Endothelial cell of umbilical vein (primary cell): ENCODE measurements around the gene LYRM4.

Experiments
- CTCF ChIP-seq, 2 donors: IDR thresholded peaks; 1 replicate in 1 of 2; 2 replicates in 1 of 2; pipeline ENCODE4 v1.5.1; 2011; ENCODE audit warnings: low read length in 2 of 2, mild to moderate bottlenecking in 2 of 2, moderate library complexity in 2 of 2, control low read depth in 1 of 2, inconsistent platforms in 1 of 2, low read depth in 1 of 2; ENCODE audit not compliant: insufficient read depth in 1 of 2; ENCODE audit errors: extremely low read depth in 1 of 2
- JUN ChIP-seq: IDR thresholded peaks from 2 replicates; pipeline ENCODE4 v1.6.1; 2011; ENCODE audit warnings: borderline replicate concordance, low read depth; ENCODE audit not compliant: insufficient read length, insufficient read depth
- POLR2A ChIP-seq: IDR thresholded peaks from 2 replicates; pipeline ENCODE4 v1.6.1; 2012; ENCODE audit warnings: low read depth, mild to moderate bottlenecking, control low read depth, low read length
- POLR2AphosphoS5 ChIP-seq: IDR thresholded peaks from 2 replicates; pipeline ENCODE4 v1.6.1; 2012; ENCODE audit warnings: low read depth, mild to moderate bottlenecking, control low read depth, low read length, moderate library complexity; ENCODE audit not compliant: insufficient read depth
- TF ChIP-seq, protein P1 (sequence below): IDR thresholded peaks from 2 replicates; pipeline ENCODE4 v1.6.1; 2011; ENCODE audit not compliant: insufficient read depth, insufficient read length

DNA sequence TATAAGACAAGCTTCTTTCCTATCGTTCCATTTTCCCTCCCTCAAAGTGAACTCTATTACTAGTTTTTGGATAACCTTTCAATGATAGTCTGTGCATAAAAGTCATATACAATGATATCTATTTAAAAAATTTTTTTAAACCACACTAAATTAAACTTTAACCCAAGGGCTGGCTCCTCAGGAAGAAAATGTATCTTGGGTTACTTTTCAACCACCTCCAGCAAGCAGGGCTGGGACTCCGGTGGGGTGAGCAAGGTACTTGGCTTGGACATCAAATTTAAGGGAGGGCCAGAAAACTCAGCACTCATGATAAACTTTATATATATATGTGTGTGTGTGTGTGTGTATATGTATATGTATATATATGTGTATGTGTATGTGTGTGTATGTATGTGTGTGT is 189.5 kb downstream of the LYRM4 start:
- TF ChIP-seq CTCF (IDR thresholded peaks at IDR 0.05; ENCODE audit: extremely low read depth in 1 of 2, insufficient read depth in 1 of 2, low read depth in 1 of 2, low read length in 2 of 2) (no peak), JUN (no peak), POLR2A (no peak), POLR2AphosphoS5 (no peak)
- TF ChIP-seq, protein P1, sequence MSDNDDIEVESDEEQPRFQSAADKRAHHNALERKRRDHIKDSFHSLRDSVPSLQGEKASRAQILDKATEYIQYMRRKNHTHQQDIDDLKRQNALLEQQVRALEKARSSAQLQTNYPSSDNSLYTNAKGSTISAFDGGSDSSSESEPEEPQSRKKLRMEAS: no peak
